Fibroblast of skin of back (primary cell): Measurements from ENCODE around the gene CFDP1.

Experiments
- DNase-seq: peaks from one replicate; pipeline ENCODE4 v3.0.0-alpha.2; 2013

Gene CFDP1

DNA sequence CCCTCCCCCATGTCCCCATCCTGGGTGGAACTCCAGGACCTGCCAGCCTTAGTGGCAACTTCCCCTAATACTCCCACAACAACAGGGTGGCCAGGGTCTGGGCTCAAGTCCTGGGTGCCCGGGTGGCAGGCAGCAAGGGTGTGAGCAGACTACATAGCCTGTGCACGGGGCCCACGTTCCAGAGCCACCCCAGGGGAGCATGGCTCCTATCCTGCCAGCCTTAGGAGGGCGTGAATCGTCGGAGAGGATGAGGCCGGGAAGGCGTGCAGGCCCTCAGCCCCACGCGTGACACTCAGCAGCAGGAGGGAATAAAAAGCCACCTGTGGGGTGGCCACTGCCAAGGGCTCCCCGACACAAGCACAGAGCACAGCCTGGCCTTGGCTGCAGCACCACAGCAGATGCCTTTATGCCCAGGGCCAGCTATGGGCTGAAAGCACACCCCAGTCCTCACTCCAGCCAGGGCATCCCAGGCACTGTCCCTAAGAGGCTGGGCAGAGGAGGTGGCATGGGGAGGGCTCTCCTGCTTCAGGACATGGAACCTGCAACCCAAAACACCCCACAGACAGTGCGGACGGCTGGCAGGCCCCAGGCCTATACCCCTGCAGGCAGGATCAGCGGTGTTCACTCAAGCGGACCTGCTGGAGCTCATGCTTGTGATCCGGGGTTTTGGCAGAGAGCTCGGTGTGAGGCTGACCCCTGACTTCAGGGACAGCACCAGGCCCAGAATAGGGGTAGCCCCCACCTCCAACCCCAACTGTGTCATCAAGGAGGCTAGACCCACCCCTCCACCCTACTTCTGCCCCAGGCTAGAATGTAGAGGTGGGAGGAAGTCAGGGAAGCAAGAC lies 184.5 kb downstream of the CFDP1 start:
- no peak for DNase-seq

DNA sequence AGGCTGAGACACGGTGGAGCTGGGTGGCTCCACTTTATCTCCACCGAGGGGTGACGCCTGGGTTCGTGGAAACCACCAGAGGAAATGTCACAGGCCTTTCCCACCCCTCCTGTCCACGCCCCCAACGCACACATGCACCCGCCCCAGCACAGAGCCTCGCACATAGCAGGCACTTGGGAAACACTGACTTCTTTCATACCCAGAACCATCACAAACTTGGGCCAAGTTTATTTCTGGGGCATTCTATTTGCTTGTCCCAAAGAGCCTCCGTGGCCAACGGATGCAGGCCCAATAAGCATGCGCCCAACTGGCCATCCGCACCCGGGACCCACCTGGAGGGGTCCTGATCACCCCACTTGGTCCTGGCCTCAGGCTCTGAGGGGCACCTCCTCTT lies 185.2 kb downstream of the CFDP1 start:
- DNase-seq, result no peak

DNA sequence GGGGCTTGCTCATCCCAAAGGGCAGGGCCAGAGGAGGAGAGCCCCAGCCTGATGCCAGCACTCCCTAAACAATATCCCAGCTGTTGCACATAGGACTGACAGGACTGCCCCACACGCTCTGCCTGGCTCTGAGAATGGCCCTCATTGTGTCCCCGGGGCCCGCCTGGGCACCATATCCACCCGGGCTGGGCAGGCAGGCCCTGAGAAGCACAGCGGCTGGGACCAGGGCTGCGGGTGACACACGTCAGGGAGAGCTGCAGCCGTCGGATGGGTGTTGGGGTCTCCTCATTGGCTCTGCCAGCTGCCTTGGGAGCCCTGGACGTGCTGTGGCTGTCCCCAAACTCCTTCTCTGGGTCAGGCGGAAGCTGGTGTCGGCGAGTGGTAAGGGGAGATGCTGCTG lies 186.1 kb downstream of the CFDP1 start:
- DNase-seq, result no peak

DNA sequence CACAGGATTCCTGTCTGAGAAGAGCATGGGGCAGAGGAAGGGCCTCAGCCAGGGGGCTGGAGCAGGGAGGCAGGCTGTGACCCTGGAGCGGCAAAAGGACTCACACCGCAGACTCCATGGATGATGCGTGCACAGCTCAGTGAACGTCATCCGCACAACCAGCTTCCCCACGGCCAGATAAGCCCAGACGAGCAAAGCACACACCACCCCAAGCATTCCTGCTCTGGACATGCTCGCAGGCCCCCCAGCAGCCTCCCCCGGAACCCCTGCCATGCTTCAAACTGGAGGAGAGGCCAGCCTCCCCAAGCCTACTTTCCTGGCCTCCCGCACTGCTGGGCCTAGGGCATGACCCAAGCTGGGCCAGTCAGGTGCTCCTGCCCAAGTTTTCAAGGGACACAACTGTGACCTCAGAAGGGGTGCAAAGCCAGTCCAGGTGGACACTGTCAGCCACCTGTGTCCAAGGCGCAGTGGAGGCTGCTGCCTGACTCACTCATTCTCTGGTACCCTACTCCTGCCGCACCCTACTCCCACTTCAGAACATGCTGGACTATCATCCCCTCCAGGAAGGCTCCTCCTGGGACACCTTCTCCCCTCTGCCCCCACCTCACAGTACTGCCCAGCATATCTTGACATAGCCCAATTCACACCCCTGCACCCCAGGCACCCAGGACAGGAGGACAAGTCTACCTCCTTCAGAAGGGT lies 186.6 kb downstream of the CFDP1 start:
- DNase-seq, result no peak

DNA sequence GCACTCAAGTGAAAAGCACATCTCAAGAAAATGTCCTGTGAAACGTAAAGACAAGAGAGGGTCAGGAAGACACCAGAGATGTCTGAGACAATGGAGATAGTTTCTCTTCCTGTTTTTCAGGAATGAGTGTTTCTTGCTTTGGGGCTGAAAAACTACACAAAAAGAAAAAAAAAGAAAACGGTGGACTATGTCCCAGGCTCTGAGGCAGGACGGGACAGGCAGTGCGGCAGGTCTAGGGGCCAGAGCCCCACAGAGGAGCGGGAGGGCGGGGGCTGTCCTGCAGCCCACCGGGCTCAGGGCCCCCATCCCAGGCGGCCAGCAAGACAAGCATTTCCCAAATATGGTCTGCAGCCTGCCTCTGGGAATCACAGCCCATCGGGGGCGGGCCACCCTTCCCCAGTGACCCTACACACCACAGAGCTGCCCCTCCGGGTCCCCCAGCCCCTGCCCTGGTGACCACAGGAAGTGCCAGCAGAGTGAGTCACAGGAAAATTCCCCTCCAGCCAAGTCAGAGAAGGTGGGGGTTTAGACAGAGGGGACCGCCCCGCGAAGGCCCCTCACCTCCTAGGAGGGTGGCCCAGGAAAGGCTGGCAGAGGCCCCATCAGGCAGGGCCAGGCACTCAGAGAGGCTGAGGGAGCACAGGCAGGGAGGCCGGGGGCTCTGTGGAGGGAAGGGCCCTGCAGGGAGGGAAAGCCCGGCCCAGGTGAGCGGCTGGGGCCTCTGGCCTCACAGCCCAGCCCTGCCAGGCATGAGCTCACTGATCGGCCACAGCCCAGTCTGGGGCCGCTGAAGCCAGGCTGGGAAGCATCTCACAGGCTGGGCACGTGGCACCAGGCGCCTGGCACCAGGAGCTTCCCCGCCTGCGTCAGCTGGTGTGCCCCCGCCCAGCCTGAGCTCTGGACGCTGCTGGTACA lies 188.2 kb downstream of the CFDP1 start:
- DNase-seq, result peak; percentile 99

DNA sequence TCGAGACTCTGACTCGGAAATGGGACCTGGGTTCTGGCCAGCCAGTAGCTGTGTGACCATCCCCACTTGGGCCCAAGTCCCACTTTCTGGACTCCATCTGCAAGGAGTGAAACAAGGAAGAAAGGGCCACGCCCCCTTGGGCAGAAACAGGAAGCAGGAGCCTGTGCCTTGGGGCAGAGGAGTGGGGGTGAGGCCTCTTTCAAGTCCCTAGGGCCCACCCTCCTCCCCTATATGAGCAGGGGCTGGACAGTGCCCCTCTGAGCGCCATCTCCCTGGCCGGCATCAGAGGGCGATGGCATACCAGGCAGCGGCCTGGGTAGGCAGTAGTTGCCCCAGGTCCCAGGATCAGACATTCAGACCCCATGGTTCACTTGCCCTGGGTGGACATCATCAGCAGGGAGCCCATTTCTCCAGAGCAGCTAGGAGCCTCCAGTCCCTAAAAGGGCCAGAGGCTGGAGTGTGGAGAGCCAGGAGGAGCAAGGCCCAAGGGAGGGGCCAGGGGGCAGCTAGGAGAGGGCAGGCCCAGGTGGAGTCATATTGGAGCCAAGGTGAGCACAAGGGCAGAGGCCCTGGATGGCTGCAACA lies 189.0 kb downstream of the CFDP1 start:
- peak; percentile 71 for DNase-seq
